ENCODE data around the gene PEG3. TPM values are rescaled to one million over a fixed set of nuclear protein-coding genes. Genes with fewer than 3 reads are reported as not detected.
A peak's percentile ranks its signal among the peaks of the same experiment; 100 is the strongest.

PEG3 gene
- total RNA-seq, 1 donor from 2014 or later = 2.1 TPM

GRCh38 chr19:56842412-56842811, 1.9 kb upstream of the PEG3 start:
- no peak for DNase-seq (ENCODE audit: low read depth)
- H3K4me3 ChIP-seq (ENCODE audit: low read depth, low read length) = no peak overlapping the region
- no peaks in the 10 kb centered on the region for H3K36me3 ChIP-seq (ENCODE audit: control insufficient read depth, insufficient read depth, low read length)
- no peak for TF ChIP-seq CTCF (IDR thresholded peaks at IDR 0.05; ENCODE audit: insufficient read depth, low read length, poor library complexity, severe bottlenecking)
- peaks cover 8% of the 10 kb centered on the region for H3K27me3 ChIP-seq (ENCODE audit: control insufficient read depth, insufficient read depth, low read length)

- Histone ChIP-seq H3K27me3 (ENCODE audit: control insufficient read depth, insufficient read depth, low read length) (peaks cover 8% of the 10 kb centered on the region), H3K4me3 (ENCODE audit: low read depth, low read length) (no peak overlapping the region), H3K36me3 (ENCODE audit: control insufficient read depth, insufficient read depth, low read length) (no peaks in the 10 kb centered on the region)
- DNase-seq (ENCODE audit: low read depth) = no peak
- no peak for TF ChIP-seq CTCF (IDR thresholded peaks at IDR 0.05; ENCODE audit: insufficient read depth, low read length, poor library complexity, severe bottlenecking)
These were observed 642 bp upstream of the PEG3 start for GRCh38 chr19:56841193-56841543.

- TF ChIP-seq CTCF (IDR thresholded peaks at IDR 0.05; ENCODE audit: insufficient read depth, low read length, poor library complexity, severe bottlenecking) = no peak
- Histone ChIP-seq H3K27me3 (ENCODE audit: control insufficient read depth, insufficient read depth, low read length) (peaks cover 8% of the 10 kb centered on the region), H3K4me3 (ENCODE audit: low read depth, low read length) (peak overlapping the region; percentile 41), H3K36me3 (ENCODE audit: control insufficient read depth, insufficient read depth, low read length) (no peaks in the 10 kb centered on the region)
- peak; percentile 75 for DNase-seq (ENCODE audit: low read depth)
These were observed 675 bp downstream of the PEG3 start for GRCh38 chr19:56839652-56840450.

- H3K27me3 ChIP-seq (ENCODE audit: control insufficient read depth, insufficient read depth, low read length) = peaks cover 8% of the 10 kb centered on the region
- TF ChIP-seq CTCF (IDR thresholded peaks at IDR 0.05; ENCODE audit: insufficient read depth, low read length, poor library complexity, severe bottlenecking) = no peak
- no peaks in the 10 kb centered on the region for H3K36me3 ChIP-seq (ENCODE audit: control insufficient read depth, insufficient read depth, low read length)
- peak; percentile 85 for DNase-seq (ENCODE audit: low read depth)
- H3K4me3 ChIP-seq (ENCODE audit: low read depth, low read length) = peak overlapping the region; percentile 42
These were observed 1.4 kb downstream of the PEG3 start for GRCh38 chr19:56838909-56839651.

GRCh38 chr19:56838024-56838908, 2.3 kb downstream of the PEG3 start:
- peak overlapping the region; percentile 42 for H3K4me3 ChIP-seq (ENCODE audit: low read depth, low read length)
- no peaks in the 10 kb centered on the region for H3K36me3 ChIP-seq (ENCODE audit: control insufficient read depth, insufficient read depth, low read length)
- peaks cover 8% of the 10 kb centered on the region for H3K27me3 ChIP-seq (ENCODE audit: control insufficient read depth, insufficient read depth, low read length)
- peak; percentile 29 for TF ChIP-seq CTCF (IDR thresholded peaks at IDR 0.05; ENCODE audit: insufficient read depth, low read length, poor library complexity, severe bottlenecking)
- peak; percentile 38 for DNase-seq (ENCODE audit: low read depth)

Measured in kidney epithelial cell (primary cell).